ENCODE results near the gene ST3GAL3. TPM values are rescaled to one million over a fixed set of nuclear protein-coding genes. Genes with fewer than 3 reads are reported as not detected.

The ST3GAL3 gene
- total and polyA plus RNA-seq, 2 of the 13 experiments (the other 11 are each of a cell fraction or from before 2014, with no cell fraction given): 5.1 to 8.1 TPM

- TF ChIP-seq RXRA (CRISPR knock-in tag; IDR thresholded peaks at IDR 0.05) (no peak), HNRNPUL1 (IDR thresholded peaks at IDR 0.05; ENCODE audit: low read depth, low read length) (no peak), NR2F2 (IDR thresholded peaks at IDR 0.05; ENCODE audit: borderline replicate concordance, low read depth) (no peak), ZNF512 (CRISPR knock-in tag; IDR thresholded peaks at IDR 0.05) (no peak), SNAPC2 (CRISPR knock-in tag; IDR thresholded peaks at IDR 0.05) (no peak), MTF1 (CRISPR knock-in tag; IDR thresholded peaks at IDR 0.05) (no peak), FOXP1 (IDR thresholded peaks at IDR 0.05) (no peak), FOXP1 (CRISPR knock-in tag; IDR thresholded peaks at IDR 0.05) (no peak), EED (CRISPR knock-in tag; IDR thresholded peaks at IDR 0.05) (no peak), KLF11 (CRISPR knock-in tag; IDR thresholded peaks at IDR 0.05) (no peak), ARID3A (IDR thresholded peaks at IDR 0.05; ENCODE audit: low read depth, low read length) (peak; percentile 98), KDM2A (CRISPR knock-in tag; IDR thresholded peaks at IDR 0.05; ENCODE audit: borderline replicate concordance, low read depth) (0 out of 2 replicates have a peak, but pooled peaks have one; percentile 24), EEA1 (CRISPR knock-in tag; IDR thresholded peaks at IDR 0.05; ENCODE audit: borderline replicate concordance) (no peak), PAX8 (CRISPR knock-in tag; IDR thresholded peaks at IDR 0.05; ENCODE audit: borderline replicate concordance) (no peak), GTF3A (CRISPR knock-in tag; conservative IDR thresholded peaks at IDR 0.05) (no peak), JUNB (CRISPR knock-in tag; IDR thresholded peaks at IDR 0.05; ENCODE audit: borderline replicate concordance) (no peak), KAT8 (CRISPR knock-in tag; IDR thresholded peaks at IDR 0.05) (0 out of 2 replicates have a peak, but pooled peaks have one; percentile 32), ZNF576 (CRISPR knock-in tag; IDR thresholded peaks at IDR 0.05) (no peak), THAP7 (CRISPR knock-in tag; IDR thresholded peaks at IDR 0.05) (no peak), ZKSCAN8 (CRISPR knock-in tag; IDR thresholded peaks at IDR 0.05; ENCODE audit: borderline replicate concordance) (0 out of 2 replicates have a peak, but pooled peaks have one; percentile 22), ZNF660 (CRISPR knock-in tag; IDR thresholded peaks at IDR 0.05; ENCODE audit: borderline replicate concordance, low read depth) (no peak)
Measured at GRCh38 chr1:43763497-43763973, 56.2 kb downstream of the ST3GAL3 start (continued).

Measured in HepG2 (cell line).